ENCODE measurements around the gene CAPZA2.

DNA sequence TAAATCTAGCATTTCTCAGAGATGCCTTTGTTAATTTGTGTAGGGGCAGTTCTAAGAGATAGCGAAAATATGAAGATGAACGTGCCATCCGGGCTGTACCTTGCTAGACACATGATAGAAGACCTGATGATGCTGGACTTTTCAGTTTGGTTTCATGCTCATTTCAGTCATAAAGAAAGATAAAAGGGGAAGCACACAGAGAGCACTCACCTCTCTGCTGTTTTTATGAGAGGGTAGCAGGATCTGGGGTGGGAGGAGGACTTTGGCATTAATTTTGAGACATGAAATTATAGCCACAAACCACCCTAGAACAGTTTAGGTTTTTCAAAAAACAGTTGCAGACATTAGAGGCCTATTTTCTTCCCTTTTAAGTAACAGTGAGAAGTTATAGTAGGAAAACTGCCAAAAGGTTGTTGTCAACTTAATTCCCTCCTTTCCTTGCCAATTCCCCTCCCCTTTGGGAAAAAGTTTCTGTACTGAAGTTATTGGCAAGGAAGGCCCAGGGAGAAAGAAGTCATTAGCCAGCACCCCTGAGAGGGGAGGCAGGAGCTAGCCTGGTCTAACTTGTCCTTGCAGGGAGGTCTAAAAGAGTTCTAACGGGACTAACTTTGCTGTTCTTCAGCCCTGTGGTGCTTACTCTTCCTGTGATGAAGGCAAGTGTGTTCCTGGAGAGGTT lies 93.6 kb downstream of the CAPZA2 start:
- TF ChIP-seq, protein P1, sequence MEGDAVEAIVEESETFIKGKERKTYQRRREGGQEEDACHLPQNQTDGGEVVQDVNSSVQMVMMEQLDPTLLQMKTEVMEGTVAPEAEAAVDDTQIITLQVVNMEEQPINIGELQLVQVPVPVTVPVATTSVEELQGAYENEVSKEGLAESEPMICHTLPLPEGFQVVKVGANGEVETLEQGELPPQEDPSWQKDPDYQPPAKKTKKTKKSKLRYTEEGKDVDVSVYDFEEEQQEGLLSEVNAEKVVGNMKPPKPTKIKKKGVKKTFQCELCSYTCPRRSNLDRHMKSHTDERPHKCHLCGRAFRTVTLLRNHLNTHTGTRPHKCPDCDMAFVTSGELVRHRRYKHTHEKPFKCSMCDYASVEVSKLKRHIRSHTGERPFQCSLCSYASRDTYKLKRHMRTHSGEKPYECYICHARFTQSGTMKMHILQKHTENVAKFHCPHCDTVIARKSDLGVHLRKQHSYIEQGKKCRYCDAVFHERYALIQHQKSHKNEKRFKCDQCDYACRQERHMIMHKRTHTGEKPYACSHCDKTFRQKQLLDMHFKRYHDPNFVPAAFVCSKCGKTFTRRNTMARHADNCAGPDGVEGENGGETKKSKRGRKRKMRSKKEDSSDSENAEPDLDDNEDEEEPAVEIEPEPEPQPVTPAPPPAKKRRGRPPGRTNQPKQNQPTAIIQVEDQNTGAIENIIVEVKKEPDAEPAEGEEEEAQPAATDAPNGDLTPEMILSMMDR (IDR thresholded peaks at IDR 0.05): no peak
- TF ChIP-seq POLR2A (IDR thresholded peaks at IDR 0.05): no peak
